Measurements from ENCODE around the gene HSPB1.

GRCh38 chr7:76326646-76327233 lies 24.3 kb downstream of the HSPB1 start:
- TF ChIP-seq, protein P1, sequence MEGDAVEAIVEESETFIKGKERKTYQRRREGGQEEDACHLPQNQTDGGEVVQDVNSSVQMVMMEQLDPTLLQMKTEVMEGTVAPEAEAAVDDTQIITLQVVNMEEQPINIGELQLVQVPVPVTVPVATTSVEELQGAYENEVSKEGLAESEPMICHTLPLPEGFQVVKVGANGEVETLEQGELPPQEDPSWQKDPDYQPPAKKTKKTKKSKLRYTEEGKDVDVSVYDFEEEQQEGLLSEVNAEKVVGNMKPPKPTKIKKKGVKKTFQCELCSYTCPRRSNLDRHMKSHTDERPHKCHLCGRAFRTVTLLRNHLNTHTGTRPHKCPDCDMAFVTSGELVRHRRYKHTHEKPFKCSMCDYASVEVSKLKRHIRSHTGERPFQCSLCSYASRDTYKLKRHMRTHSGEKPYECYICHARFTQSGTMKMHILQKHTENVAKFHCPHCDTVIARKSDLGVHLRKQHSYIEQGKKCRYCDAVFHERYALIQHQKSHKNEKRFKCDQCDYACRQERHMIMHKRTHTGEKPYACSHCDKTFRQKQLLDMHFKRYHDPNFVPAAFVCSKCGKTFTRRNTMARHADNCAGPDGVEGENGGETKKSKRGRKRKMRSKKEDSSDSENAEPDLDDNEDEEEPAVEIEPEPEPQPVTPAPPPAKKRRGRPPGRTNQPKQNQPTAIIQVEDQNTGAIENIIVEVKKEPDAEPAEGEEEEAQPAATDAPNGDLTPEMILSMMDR (IDR thresholded peaks at IDR 0.05): no peak
- no peak for TF ChIP-seq POLR2A (IDR thresholded peaks at IDR 0.05)

Measured in thyroid gland (tissue), 4 donors.